ENCODE measurements around the gene HSPBAP1. TPM values are rescaled to one million over a fixed set of nuclear protein-coding genes. Genes with fewer than 3 reads are reported as not detected.

Gene HSPBAP1
- total RNA-seq, 2 donors from 2014 or later: 8.2 to 11.9 TPM

DNA sequence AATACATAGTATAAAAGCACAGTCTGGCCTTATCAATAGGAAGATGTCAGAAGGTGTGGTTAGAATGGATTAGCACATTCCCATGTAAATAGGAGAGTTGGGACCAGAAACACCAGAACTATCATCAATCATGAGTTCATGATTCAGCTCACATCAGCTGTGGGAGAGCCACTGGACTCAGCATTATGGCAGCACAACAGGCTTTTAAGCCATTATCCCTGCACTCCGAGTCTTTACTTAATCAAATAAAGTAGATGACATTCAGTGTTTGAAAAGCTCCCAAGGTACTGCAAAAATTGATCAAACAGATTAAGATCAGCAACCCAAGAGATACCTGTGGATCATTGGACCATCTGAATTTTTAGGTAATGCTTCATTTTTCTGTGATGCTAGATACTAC, 88.3 kb downstream of the HSPBAP1 start:
- H3K27me3 ChIP-seq (replicated peaks; ENCODE audit: insufficient read depth): no peaks in the 10 kb centered on the region
- ATAC-seq (ENCODE audit: insufficient number of reproducible peaks, low FRiP score, low read depth) (no peak), DNase-seq (ENCODE audit: low spot score) (no peak)
- peaks cover 14% of the 10 kb centered on the region for H3K36me3 ChIP-seq
- no peaks in the 10 kb centered on the region for H3K4me1 ChIP-seq (ENCODE audit: control insufficient read depth in 1 of 2, low read depth in 2 of 2)
- TF ChIP-seq, protein P1, sequence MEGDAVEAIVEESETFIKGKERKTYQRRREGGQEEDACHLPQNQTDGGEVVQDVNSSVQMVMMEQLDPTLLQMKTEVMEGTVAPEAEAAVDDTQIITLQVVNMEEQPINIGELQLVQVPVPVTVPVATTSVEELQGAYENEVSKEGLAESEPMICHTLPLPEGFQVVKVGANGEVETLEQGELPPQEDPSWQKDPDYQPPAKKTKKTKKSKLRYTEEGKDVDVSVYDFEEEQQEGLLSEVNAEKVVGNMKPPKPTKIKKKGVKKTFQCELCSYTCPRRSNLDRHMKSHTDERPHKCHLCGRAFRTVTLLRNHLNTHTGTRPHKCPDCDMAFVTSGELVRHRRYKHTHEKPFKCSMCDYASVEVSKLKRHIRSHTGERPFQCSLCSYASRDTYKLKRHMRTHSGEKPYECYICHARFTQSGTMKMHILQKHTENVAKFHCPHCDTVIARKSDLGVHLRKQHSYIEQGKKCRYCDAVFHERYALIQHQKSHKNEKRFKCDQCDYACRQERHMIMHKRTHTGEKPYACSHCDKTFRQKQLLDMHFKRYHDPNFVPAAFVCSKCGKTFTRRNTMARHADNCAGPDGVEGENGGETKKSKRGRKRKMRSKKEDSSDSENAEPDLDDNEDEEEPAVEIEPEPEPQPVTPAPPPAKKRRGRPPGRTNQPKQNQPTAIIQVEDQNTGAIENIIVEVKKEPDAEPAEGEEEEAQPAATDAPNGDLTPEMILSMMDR (IDR thresholded peaks at IDR 0.05): no peak
- H3K27ac ChIP-seq: no peak overlapping the region
- H3K9me3 ChIP-seq: no peaks in the 10 kb centered on the region
- H3K4me3 ChIP-seq: no peak overlapping the region

DNA sequence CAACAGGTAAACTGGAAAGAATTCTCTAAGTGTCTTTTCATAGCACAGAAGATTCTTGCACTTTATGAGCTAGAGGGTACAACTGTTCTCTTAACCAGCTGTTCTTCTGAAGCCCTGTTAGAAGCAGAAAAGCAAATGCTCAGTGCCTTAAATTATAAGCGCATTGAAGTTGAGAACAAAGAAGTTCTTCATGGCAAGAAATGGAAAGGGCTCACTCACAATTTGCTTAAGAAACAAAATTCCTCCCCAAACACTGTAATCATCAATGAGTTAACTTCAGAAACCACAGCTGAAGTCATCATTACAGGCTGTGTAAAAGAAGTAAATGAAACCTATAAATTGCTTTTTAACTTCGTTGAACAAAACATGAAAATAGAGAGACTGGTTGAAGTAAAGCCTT, 93.4 kb downstream of the HSPBAP1 start:
- DNase-seq (ENCODE audit: low spot score) (no peak), ATAC-seq (ENCODE audit: insufficient number of reproducible peaks, low FRiP score, low read depth) (no peak)
- H3K27ac ChIP-seq: no peak overlapping the region
- H3K36me3 ChIP-seq: peaks cover 43% of the 10 kb centered on the region
- no peaks in the 10 kb centered on the region for H3K9me3 ChIP-seq
- H3K4me3 ChIP-seq: no peak overlapping the region
- no peaks in the 10 kb centered on the region for H3K27me3 ChIP-seq (replicated peaks; ENCODE audit: insufficient read depth)
- TF ChIP-seq, protein P1 (IDR thresholded peaks at IDR 0.05): no peak
- H3K4me1 ChIP-seq (ENCODE audit: control insufficient read depth in 1 of 2, low read depth in 2 of 2): no peaks in the 10 kb centered on the region

DNA sequence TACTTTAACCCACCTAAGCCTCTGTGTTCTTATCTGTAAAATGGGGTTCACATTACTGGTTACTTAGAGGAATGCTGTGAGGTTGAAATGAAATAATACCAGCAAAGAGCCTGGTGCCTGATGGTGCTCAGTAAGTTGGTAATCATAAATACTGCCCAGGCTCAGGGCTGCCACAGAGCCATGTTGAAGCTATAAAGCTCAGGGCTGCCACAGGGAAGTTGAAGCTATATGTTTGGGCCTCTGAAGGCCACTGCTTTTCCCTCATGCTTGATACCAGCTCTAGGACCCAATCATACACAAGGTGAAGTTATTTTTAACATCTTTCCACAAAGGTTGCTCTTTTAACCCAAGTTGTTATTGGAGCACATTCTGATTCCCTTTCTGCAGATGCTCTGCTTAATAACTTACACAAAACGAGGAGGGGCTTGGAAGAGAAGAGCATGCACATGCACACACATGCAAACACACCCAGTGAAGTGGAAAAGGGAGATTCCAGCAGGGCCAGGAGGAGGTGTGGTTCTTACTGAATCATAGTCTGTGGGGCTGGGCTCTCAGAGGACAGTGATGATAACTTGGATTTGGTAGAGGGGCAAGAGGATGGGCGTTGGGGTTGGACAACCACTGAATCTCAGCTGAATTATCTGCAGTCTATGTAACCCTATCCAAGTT, 95.5 kb downstream of the HSPBAP1 start:
- no peaks in the 10 kb centered on the region for H3K9me3 ChIP-seq
- peaks cover 48% of the 10 kb centered on the region for H3K36me3 ChIP-seq
- H3K27ac ChIP-seq: no peak overlapping the region
- ATAC-seq (ENCODE audit: insufficient number of reproducible peaks, low FRiP score, low read depth): no peak
- no peak for DNase-seq (ENCODE audit: low spot score)
- TF ChIP-seq, protein P1 (IDR thresholded peaks at IDR 0.05): no peak
- no peaks in the 10 kb centered on the region for H3K4me1 ChIP-seq (ENCODE audit: control insufficient read depth in 1 of 2, low read depth in 2 of 2)
- H3K4me3 ChIP-seq: no peak overlapping the region
- no peaks in the 10 kb centered on the region for H3K27me3 ChIP-seq (replicated peaks; ENCODE audit: insufficient read depth)

DNA sequence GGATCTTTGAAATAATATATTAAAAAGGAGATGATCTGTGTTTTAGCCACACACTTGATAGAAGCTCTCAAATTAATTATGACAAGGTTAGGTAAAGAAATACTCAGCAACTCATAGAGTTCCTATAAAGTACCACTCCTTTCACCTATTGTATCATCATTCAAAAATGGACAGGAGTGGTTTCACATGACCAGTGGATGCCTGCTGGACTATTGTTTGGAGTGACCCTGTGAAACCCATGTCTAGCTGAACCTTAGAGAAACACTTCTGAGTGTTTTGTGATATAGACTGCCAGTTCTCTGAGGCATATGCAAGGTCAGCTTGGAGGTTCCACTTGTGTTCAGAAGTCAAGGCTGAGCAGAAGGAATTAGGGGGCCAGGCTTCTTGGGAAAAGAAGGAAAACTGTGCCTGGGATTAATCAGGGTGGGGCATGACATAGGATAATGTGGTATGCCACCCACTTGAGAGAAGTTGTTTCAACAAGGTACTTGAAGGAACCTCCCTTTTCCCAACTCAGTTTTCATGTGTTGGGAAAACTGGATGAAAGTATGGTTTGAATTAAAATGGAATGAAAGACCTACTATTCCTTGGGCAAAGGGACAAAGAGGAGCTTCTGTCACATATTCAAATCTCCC, 97.6 kb downstream of the HSPBAP1 start:
- H3K4me1 ChIP-seq (ENCODE audit: control insufficient read depth in 1 of 2, low read depth in 2 of 2): no peaks in the 10 kb centered on the region
- TF ChIP-seq, protein P1 (IDR thresholded peaks at IDR 0.05): no peak
- H3K9me3 ChIP-seq: no peaks in the 10 kb centered on the region
- peaks cover 46% of the 10 kb centered on the region for H3K36me3 ChIP-seq
- H3K27ac ChIP-seq: no peak overlapping the region
- no peaks in the 10 kb centered on the region for H3K27me3 ChIP-seq (replicated peaks; ENCODE audit: insufficient read depth)
- no peak overlapping the region for H3K4me3 ChIP-seq
- ATAC-seq (ENCODE audit: insufficient number of reproducible peaks, low FRiP score, low read depth): no peak
- no peak for DNase-seq (ENCODE audit: low spot score)

DNA sequence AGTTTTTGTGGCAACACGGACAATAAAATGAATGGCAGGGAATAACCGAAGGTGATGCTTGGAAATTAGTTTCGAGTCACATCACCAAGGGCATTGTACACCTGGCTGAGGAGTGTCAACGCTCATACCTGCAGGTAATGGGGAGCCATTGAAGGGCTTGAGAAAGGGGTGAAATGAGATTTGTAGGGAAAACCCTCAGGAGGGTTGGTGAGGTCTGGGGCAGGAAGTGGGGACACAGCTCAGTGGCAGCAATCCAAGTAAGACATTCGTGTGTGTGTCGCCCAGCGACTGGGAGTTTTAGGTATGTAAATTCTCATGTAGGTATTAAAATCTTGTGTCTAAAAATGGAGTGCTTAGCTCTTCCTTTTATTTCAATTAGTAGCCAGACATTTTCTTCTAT, 98.7 kb downstream of the HSPBAP1 start:
- Histone ChIP-seq H3K36me3 (peaks cover 42% of the 10 kb centered on the region), H3K4me3 (no peak overlapping the region), H3K9me3 (no peaks in the 10 kb centered on the region), H3K27me3 (replicated peaks; ENCODE audit: insufficient read depth) (no peaks in the 10 kb centered on the region), H3K4me1 (ENCODE audit: control insufficient read depth in 1 of 2, low read depth in 2 of 2) (no peaks in the 10 kb centered on the region), H3K27ac (no peak overlapping the region)
- TF ChIP-seq, protein P1 (IDR thresholded peaks at IDR 0.05): no peak
- DNase-seq (ENCODE audit: low spot score) (no peak), ATAC-seq (ENCODE audit: insufficient number of reproducible peaks, low FRiP score, low read depth) (no peak)
